HepG2 (cell line): ENCODE data around the gene DNAJB11. TPM values are rescaled to one million over a fixed set of nuclear protein-coding genes. Genes with fewer than 3 reads are reported as not detected.

Source experiments
- AGO2 ChIP-seq: fragments of 200-400 bp; formaldehyde crosslinking; optimal IDR thresholded peaks from 2 replicates; pipeline ENCODE3; 2017; ENCODE audit warnings: mild to moderate bottlenecking, low read depth, low read length, moderate library complexity
- CCDC6 ChIP-seq: sonication (generic); formaldehyde crosslinking; IDR thresholded peaks from 2 replicates; pipeline ENCODE4 v1.8.1; 2022; ENCODE audit warnings: mild to moderate bottlenecking, missing genetic modification reagents, moderate library complexity
- CHD4 ChIP-seq: fragments of 200-600 bp; sonication (generic); IDR thresholded peaks from 2 replicates; pipeline ENCODE4 v1.7.0; 2017; ENCODE audit warnings: mild to moderate bottlenecking, low read length, borderline replicate concordance
- FOXK1 ChIP-seq: sonication (generic); formaldehyde crosslinking; IDR thresholded peaks from 2 replicates; pipeline ENCODE4 v1.4.0; 2020; ENCODE audit warnings: low read depth, missing genetic modification reagents, borderline replicate concordance
- JDP2 ChIP-seq: sonication (generic); formaldehyde crosslinking; IDR thresholded peaks from 2 replicates; pipeline ENCODE4 v1.8.1; 2022; ENCODE audit warnings: missing genetic modification reagents, borderline replicate concordance
- KLF13 ChIP-seq: sonication (generic); formaldehyde crosslinking; IDR thresholded peaks from 2 replicates; pipeline ENCODE4 v1.4.0; 2020; ENCODE audit warnings: mild to moderate bottlenecking, missing genetic modification reagents
- MED13 ChIP-seq: sonication (generic); formaldehyde crosslinking; IDR thresholded peaks from 2 replicates; pipeline ENCODE4 v1.5.0; 2020; ENCODE audit warnings: missing genetic modification reagents
- MED8 ChIP-seq: sonication (generic); formaldehyde crosslinking; IDR thresholded peaks from 2 replicates; pipeline ENCODE4 v1.8.1; 2023; ENCODE audit warnings: mild to moderate bottlenecking, missing genetic modification reagents; ENCODE audit not compliant: insufficient replicate concordance
- PAF1 ChIP-seq: IDR thresholded peaks from 2 replicates; pipeline ENCODE4 v1.6.1; 2016; ENCODE audit warnings: missing genetic modification reagents, missing compliant biosample characterization
- PRPF4 ChIP-seq: fragments of 200-400 bp; formaldehyde crosslinking; IDR thresholded peaks from 2 replicates; pipeline ENCODE4 v1.6.1; 2016; ENCODE audit warnings: low read length, low read depth; ENCODE audit not compliant: poor library complexity, severe bottlenecking
- SRY ChIP-seq: sonication (generic); formaldehyde crosslinking; IDR thresholded peaks from 2 replicates; pipeline ENCODE4 v1.8.0; 2022; ENCODE audit warnings: mild to moderate bottlenecking, missing genetic modification reagents
- TCF7L2 ChIP-seq: IDR thresholded peaks from 2 replicates; pipeline ENCODE4 v1.6.1; 2011; ENCODE audit warnings: mild to moderate bottlenecking, low read depth, low read length, moderate library complexity
- ZNF101 ChIP-seq: sonication (generic); formaldehyde crosslinking; IDR thresholded peaks from 2 replicates; pipeline ENCODE4 v1.4.0; 2020; ENCODE audit warnings: mild to moderate bottlenecking, low read depth, missing genetic modification reagents, borderline replicate concordance
- polyA plus RNA-seq, 8 experiments: library from polyadenylated mRNA; depleted of rRNA in 3 of 8; stranded (reverse) in 7 of 8; unstranded in 1 of 8; fragments of >200 nt; fragmentation: Illumina TruSeq in 4 of 8; extraction: Trizol in 4 of 8; gene quantifications; 2 replicates each; pipeline versions ENCODE4 v1.2.1 to v1.2.3, GENCODE V29; 2011 to 2016; ENCODE audit warnings: low read depth in 4 of 8, missing spikeins in 1 of 8, mixed read lengths in 1 of 8; ENCODE audit not compliant: insufficient read depth in 1 of 8
- total RNA-seq, 5 experiments: library from RNA; depleted of rRNA; stranded (reverse); fragments of >200 nt; fragmentation: Illumina TruSeq; extraction: Trizol; gene quantifications; 2 replicates each; pipeline ENCODE4 v1.2.3, GENCODE V29; 2016; ENCODE audit warnings: low read depth in 1 of 5
- TF ChIP-seq, protein P1 (sequence below): sonication (generic); formaldehyde crosslinking; IDR thresholded peaks from 2 replicates; pipeline ENCODE4 v1.4.0; 2020; ENCODE audit warnings: mild to moderate bottlenecking, missing genetic modification reagents
- TF ChIP-seq, protein P2 (sequence below): sonication (generic); formaldehyde crosslinking; IDR thresholded peaks from 2 replicates; pipeline ENCODE4 v1.8.0; 2022; ENCODE audit warnings: missing genetic modification reagents, mild to moderate bottlenecking, moderate library complexity, borderline replicate concordance
- TF ChIP-seq, protein P3 (sequence below), 2 experiments: sonication (generic) in 1 of 2; formaldehyde crosslinking in 1 of 2; IDR thresholded peaks; 2 replicates each; pipeline versions ENCODE4 v1.4.0 to v1.6.1; 2016 to 2020; ENCODE audit warnings: borderline replicate concordance in 1 of 2, low read depth in 1 of 2, mild to moderate bottlenecking in 1 of 2, missing genetic modification reagents in 1 of 2

The DNAJB11 gene
- total and polyA plus RNA-seq, 2 of the 13 experiments (the other 11 are each of a cell fraction or from before 2014, with no cell fraction given): 41.0 to 132 TPM

DNA sequence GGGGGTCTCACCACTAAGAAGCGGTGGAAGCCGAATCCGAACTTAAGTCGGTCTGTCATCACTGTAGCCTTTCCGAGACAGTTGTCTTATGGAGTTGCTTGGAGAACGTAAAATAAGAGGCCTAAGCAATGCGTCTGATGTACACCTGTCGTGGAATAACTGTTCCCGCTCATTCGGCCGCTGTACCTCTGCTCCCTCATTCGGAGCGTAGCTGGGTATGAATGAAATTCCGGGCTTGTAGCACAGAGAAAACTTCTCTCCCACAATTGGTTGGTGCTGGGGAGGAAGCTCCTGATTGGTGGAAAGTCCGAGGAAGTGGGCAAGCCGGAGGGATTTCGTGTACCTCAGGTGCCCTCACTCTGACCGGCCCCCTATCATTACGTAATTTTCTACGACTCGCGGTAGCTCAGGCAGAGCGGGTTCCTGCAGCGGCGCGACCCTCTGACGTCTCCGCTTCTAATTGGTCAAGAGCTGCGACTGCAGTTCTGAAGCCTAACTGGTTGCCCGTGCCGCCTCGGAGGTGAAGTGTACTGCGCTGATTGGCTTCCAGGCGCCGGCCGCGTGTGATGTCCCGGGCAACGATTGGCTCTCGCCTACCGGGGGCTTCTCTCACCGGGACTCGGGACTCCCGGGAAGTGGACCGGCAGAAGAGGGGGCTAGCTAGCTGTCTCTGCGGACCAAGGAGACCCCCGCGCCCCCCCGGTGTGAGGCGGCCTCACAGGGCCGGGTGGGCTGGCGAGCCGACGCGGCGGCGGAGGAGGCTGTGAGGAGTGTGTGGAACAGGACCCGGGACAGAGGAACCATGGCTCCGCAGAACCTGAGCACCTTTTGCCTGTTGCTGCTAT is at the start of gene DNAJB11 (continued):
- TF ChIP-seq, protein P1, sequence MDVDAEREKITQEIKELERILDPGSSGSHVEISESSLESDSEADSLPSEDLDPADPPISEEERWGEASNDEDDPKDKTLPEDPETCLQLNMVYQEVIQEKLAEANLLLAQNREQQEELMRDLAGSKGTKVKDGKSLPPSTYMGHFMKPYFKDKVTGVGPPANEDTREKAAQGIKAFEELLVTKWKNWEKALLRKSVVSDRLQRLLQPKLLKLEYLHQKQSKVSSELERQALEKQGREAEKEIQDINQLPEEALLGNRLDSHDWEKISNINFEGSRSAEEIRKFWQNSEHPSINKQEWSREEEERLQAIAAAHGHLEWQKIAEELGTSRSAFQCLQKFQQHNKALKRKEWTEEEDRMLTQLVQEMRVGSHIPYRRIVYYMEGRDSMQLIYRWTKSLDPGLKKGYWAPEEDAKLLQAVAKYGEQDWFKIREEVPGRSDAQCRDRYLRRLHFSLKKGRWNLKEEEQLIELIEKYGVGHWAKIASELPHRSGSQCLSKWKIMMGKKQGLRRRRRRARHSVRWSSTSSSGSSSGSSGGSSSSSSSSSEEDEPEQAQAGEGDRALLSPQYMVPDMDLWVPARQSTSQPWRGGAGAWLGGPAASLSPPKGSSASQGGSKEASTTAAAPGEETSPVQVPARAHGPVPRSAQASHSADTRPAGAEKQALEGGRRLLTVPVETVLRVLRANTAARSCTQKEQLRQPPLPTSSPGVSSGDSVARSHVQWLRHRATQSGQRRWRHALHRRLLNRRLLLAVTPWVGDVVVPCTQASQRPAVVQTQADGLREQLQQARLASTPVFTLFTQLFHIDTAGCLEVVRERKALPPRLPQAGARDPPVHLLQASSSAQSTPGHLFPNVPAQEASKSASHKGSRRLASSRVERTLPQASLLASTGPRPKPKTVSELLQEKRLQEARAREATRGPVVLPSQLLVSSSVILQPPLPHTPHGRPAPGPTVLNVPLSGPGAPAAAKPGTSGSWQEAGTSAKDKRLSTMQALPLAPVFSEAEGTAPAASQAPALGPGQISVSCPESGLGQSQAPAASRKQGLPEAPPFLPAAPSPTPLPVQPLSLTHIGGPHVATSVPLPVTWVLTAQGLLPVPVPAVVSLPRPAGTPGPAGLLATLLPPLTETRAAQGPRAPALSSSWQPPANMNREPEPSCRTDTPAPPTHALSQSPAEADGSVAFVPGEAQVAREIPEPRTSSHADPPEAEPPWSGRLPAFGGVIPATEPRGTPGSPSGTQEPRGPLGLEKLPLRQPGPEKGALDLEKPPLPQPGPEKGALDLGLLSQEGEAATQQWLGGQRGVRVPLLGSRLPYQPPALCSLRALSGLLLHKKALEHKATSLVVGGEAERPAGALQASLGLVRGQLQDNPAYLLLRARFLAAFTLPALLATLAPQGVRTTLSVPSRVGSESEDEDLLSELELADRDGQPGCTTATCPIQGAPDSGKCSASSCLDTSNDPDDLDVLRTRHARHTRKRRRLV: no peak
- TF ChIP-seq PAF1 (CRISPR knock-in tag) (no peak), SRY (CRISPR knock-in tag) (0 out of 2 replicates have a peak, but pooled peaks have one; percentile 16), JDP2 (CRISPR knock-in tag) (no peak), CHD4 (no peak), PRPF4 (no peak), MED13 (CRISPR knock-in tag) (0 out of 2 replicates have a peak, but pooled peaks have one; percentile 25), MED8 (no peak), FOXK1 (CRISPR knock-in tag) (peak; percentile 87; the same call in 1 of the 2 replicates), KLF13 (no peak), CCDC6 (CRISPR knock-in tag) (no peak), TCF7L2 (no peak), AGO2 (peak; percentile 67), ZNF101 (CRISPR knock-in tag) (no peak)
- TF ChIP-seq, protein P2, sequence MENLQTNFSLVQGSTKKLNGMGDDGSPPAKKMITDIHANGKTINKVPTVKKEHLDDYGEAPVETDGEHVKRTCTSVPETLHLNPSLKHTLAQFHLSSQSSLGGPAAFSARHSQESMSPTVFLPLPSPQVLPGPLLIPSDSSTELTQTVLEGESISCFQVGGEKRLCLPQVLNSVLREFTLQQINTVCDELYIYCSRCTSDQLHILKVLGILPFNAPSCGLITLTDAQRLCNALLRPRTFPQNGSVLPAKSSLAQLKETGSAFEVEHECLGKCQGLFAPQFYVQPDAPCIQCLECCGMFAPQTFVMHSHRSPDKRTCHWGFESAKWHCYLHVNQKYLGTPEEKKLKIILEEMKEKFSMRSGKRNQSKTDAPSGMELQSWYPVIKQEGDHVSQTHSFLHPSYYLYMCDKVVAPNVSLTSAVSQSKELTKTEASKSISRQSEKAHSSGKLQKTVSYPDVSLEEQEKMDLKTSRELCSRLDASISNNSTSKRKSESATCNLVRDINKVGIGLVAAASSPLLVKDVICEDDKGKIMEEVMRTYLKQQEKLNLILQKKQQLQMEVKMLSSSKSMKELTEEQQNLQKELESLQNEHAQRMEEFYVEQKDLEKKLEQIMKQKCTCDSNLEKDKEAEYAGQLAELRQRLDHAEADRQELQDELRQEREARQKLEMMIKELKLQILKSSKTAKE: no peak
- TF ChIP-seq, protein P3, sequence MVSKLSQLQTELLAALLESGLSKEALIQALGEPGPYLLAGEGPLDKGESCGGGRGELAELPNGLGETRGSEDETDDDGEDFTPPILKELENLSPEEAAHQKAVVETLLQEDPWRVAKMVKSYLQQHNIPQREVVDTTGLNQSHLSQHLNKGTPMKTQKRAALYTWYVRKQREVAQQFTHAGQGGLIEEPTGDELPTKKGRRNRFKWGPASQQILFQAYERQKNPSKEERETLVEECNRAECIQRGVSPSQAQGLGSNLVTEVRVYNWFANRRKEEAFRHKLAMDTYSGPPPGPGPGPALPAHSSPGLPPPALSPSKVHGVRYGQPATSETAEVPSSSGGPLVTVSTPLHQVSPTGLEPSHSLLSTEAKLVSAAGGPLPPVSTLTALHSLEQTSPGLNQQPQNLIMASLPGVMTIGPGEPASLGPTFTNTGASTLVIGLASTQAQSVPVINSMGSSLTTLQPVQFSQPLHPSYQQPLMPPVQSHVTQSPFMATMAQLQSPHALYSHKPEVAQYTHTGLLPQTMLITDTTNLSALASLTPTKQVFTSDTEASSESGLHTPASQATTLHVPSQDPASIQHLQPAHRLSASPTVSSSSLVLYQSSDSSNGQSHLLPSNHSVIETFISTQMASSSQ (IDR thresholded peaks at IDR 0.05; ENCODE audit: low read depth): no peak
- TF ChIP-seq, protein P3 (CRISPR knock-in tag; IDR thresholded peaks at IDR 0.05; ENCODE audit: borderline replicate concordance): peak; percentile 59; the same call in 1 of the 2 replicates
